ENCODE data around the gene NIT1.

GRCh38 chr1:161073474-161074121, 44.3 kb upstream of the NIT1 start:
- TF ChIP-seq, protein P1, sequence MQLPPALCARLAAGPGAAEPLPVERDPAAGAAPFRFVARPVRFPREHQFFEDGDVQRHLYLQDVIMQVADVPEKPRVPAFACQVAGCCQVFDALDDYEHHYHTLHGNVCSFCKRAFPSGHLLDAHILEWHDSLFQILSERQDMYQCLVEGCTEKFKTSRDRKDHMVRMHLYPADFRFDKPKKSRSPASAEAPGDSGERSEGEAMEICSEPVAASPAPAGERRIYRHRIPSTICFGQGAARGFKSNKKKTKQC (CRISPR knock-in tag; IDR thresholded peaks at IDR 0.05) = no peak
- TF ChIP-seq PHF8 (IDR thresholded peaks at IDR 0.05; ENCODE audit: borderline replicate concordance, low read length) = no peak
- no peak for TF ChIP-seq HNRNPUL1 (IDR thresholded peaks at IDR 0.05; ENCODE audit: low read length)
- no peak for TF ChIP-seq NR0B1 (IDR thresholded peaks at IDR 0.05; ENCODE audit: partially characterized antibody)
- TF ChIP-seq EP300 (IDR thresholded peaks at IDR 0.05; ENCODE audit: low read length) = no peak
- TF ChIP-seq FOXP1 (CRISPR knock-in tag; IDR thresholded peaks at IDR 0.05) = no peak
- TF ChIP-seq, protein P2, sequence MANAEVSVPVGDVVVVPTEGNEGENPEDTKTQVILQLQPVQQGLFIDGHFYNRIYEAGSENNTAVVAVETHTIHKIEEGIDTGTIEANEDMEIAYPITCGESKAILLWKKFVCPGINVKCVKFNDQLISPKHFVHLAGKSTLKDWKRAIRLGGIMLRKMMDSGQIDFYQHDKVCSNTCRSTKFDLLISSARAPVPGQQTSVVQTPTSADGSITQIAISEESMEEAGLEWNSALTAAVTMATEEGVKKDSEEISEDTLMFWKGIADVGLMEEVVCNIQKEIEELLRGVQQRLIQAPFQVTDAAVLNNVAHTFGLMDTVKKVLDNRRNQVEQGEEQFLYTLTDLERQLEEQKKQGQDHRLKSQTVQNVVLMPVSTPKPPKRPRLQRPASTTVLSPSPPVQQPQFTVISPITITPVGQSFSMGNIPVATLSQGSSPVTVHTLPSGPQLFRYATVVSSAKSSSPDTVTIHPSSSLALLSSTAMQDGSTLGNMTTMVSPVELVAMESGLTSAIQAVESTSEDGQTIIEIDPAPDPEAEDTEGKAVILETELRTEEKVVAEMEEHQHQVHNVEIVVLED (CRISPR knock-in tag; IDR thresholded peaks at IDR 0.05) = no peak
- TF ChIP-seq POLR2AphosphoS5 (IDR thresholded peaks at IDR 0.05; ENCODE audit: control insufficient read depth, insufficient read depth, low read depth, low read length) = no peak
- no peak for TF ChIP-seq CREBBP (IDR thresholded peaks at IDR 0.05; ENCODE audit: low read depth, low read length)
- TF ChIP-seq CTCF (IDR thresholded peaks at IDR 0.05 in 2 of 3, conservative IDR thresholded peaks at IDR 0.05 in 1 of 3; ENCODE audit: insufficient read depth in 2 of 3, low read depth in 1 of 3, low read length in 3 of 3) = no peak
- no peak for TF ChIP-seq BRD9 (IDR thresholded peaks at IDR 0.05; ENCODE audit: low read depth, partially characterized antibody)
- no peak for TF ChIP-seq ZNF282 (CRISPR knock-in tag; IDR thresholded peaks at IDR 0.05)

All from K562 (cell line).